Hepatocyte (in vitro differentiated cells): ENCODE data around the gene DRD3. TPM values are rescaled to one million over a fixed set of nuclear protein-coding genes. Genes with fewer than 3 reads are reported as not detected.

Experiments
- DNase-seq: peaks from one replicate; pipeline ENCODE4 v3.0.0-alpha.2; 2016; ENCODE audit warnings: low spot score
- H2AFZ ChIP-seq: fragments of 200-600 bp; sonication (generic); 2 replicates; pipeline ENCODE4 v1.6.0; 2016; ENCODE audit warnings: antibody characterized with exemption, mild to moderate bottlenecking
- H3K27ac ChIP-seq: fragments of 200-600 bp; sonication (generic); 2 replicates; pipeline ENCODE4 v1.5.1; 2016; ENCODE audit warnings: mild to moderate bottlenecking
- H3K27me3 ChIP-seq: fragments of 200-600 bp; sonication (generic); 2 replicates; pipeline ENCODE4 v1.6.1; 2016
- H3K36me3 ChIP-seq: fragments of 200-600 bp; sonication (generic); replicated peaks from 2 replicates; pipeline ENCODE4 v1.5.1; 2016; ENCODE audit warnings: low read depth; ENCODE audit not compliant: insufficient read depth
- H3K4me1 ChIP-seq: fragments of 200-600 bp; sonication (generic); 2 replicates; pipeline ENCODE4 v1.5.1; 2016; ENCODE audit warnings: mild to moderate bottlenecking, moderate library complexity; ENCODE audit not compliant: insufficient read depth
- H3K4me2 ChIP-seq: fragments of 200-600 bp; sonication (generic); 2 replicates; pipeline ENCODE4 v1.6.0; 2016
- H3K4me3 ChIP-seq: fragments of 200-600 bp; sonication (generic); 2 replicates; pipeline ENCODE4 v1.5.1; 2016; ENCODE audit warnings: mild to moderate bottlenecking
- H3K79me2 ChIP-seq: fragments of 200-600 bp; sonication (generic); 2 replicates; pipeline ENCODE4 v1.6.0; 2017; ENCODE audit warnings: mild to moderate bottlenecking
- H3K9me2 ChIP-seq: fragments of 200-600 bp; sonication (generic); replicated peaks from 2 replicates; pipeline ENCODE4 v1.6.0; 2017; ENCODE audit warnings: mild to moderate bottlenecking; ENCODE audit not compliant: insufficient read depth
- H3K9me3 ChIP-seq: fragments of 200-600 bp; sonication (generic); 2 replicates; pipeline ENCODE4 v1.5.1; 2016; ENCODE audit warnings: low read depth, mild to moderate bottlenecking
- H4K20me1 ChIP-seq: fragments of 200-600 bp; sonication (generic); 2 replicates; pipeline ENCODE4 v1.6.0; 2016; ENCODE audit warnings: mild to moderate bottlenecking; ENCODE audit not compliant: insufficient read depth, poor library complexity, severe bottlenecking
- EZH2 ChIP-seq: fragments of 200-600 bp; sonication (generic); IDR thresholded peaks from 2 replicates; pipeline ENCODE4 v1.6.1; 2016; ENCODE audit warnings: antibody characterized with exemption, mild to moderate bottlenecking, borderline replicate concordance
- EZH2phosphoT487 ChIP-seq: fragments of 200-600 bp; sonication (generic); IDR thresholded peaks from one replicate; pipeline ENCODE4 v1.6.1; 2018; ENCODE audit warnings: antibody characterized with exemption, mild to moderate bottlenecking, low read depth, moderate library complexity; ENCODE audit not compliant: unreplicated experiment, severe bottlenecking
- WGBS: methylation state at CpG from one replicate; pipeline ENCODE4 v1.1.6; 2016; ENCODE audit warnings: low lambda C conversion rate; ENCODE audit errors: missing lambda C conversion rate; 5-methylcytosine and 5-hydroxymethylcytosine counted together
- polyA plus RNA-seq: library from polyadenylated mRNA; unstranded; fragments of >200 nt; fragmentation: Nextera tagmentation; extraction: Ambion mirVana; gene quantifications from 2 replicates; pipeline ENCODE4 v1.2.1, GENCODE V29; 2016
- total RNA-seq: library from RNA; depleted of rRNA; stranded (reverse); fragments of >200 nt; gene quantifications from 2 replicates; pipeline ENCODE4 v1.2.3, GENCODE V29; 2014
- TF ChIP-seq, protein P1 (sequence below): fragments of 200-600 bp; sonication (generic); IDR thresholded peaks from 2 replicates; pipeline ENCODE4 v1.5.1; 2016; ENCODE audit warnings: antibody characterized with exemption, mild to moderate bottlenecking; ENCODE audit not compliant: poor library complexity

DRD3 gene
- total and polyA plus RNA-seq, 2 experiments from 2014 or later, result not detected

DNA sequence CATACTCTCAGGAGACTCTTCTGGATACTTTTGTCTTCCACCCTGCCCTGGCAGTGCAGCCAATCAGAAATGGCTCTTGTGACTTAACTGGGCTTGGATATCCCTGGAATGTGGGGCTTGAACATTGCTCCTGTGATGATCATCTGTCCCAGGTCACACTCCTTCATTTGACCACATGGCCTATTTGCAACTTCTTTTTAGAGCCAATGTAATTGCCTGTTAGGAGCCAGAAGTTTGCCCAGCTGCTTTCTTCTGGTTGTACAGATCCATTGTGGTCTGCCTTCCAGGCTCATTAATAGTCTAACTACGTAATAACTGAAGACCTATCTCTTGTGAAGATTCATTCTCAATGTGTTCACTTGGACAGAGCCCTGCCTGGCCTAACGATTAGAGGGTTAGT lies 92.5 kb downstream of the DRD3 start:
- Histone ChIP-seq H3K9me2 (no peaks in the 10 kb centered on the region), H3K79me2 (no peaks in the 10 kb centered on the region), H3K4me1 (no peaks in the 10 kb centered on the region), H3K4me2 (no peak overlapping the region), H3K36me3 (peaks cover 5% of the 10 kb centered on the region), H2AFZ (no peak overlapping the region), H3K9me3 (no peaks in the 10 kb centered on the region), H3K27me3 (no peaks in the 10 kb centered on the region), H3K27ac (no peak overlapping the region), H4K20me1 (no peaks in the 10 kb centered on the region), H3K4me3 (no peak overlapping the region)
- 95% methylated on average over 2 of the region's 2 CpGs for WGBS
- DNase-seq, result no peak
- TF ChIP-seq, protein P1, sequence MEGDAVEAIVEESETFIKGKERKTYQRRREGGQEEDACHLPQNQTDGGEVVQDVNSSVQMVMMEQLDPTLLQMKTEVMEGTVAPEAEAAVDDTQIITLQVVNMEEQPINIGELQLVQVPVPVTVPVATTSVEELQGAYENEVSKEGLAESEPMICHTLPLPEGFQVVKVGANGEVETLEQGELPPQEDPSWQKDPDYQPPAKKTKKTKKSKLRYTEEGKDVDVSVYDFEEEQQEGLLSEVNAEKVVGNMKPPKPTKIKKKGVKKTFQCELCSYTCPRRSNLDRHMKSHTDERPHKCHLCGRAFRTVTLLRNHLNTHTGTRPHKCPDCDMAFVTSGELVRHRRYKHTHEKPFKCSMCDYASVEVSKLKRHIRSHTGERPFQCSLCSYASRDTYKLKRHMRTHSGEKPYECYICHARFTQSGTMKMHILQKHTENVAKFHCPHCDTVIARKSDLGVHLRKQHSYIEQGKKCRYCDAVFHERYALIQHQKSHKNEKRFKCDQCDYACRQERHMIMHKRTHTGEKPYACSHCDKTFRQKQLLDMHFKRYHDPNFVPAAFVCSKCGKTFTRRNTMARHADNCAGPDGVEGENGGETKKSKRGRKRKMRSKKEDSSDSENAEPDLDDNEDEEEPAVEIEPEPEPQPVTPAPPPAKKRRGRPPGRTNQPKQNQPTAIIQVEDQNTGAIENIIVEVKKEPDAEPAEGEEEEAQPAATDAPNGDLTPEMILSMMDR, result no peak
- no peak for TF ChIP-seq EZH2phosphoT487
- TF ChIP-seq EZH2, result no peak

DNA sequence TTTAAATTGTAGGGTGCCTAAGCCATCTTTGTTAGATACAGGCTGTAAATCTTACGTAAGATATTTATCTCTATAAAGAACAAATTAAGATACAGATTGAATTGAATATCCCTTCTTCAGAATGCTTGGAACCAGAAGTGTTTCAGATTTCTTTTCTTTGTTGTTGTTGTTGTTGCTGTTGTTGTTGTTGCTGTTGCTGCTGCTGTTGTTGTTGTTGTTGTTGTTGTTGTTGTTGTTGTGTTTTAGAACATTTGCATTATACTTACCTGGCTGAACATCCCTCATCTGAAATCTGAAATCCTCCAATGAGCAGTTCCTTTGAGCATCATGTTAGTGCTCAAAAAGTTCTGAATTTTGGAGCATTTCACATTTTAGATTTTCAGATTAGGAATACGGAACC lies 95.7 kb downstream of the DRD3 start:
- no peak overlapping the region for H3K4me3 ChIP-seq
- H3K9me3 ChIP-seq, result no peaks in the 10 kb centered on the region
- H2AFZ ChIP-seq, result no peak overlapping the region
- H3K27me3 ChIP-seq, result no peaks in the 10 kb centered on the region
- H3K79me2 ChIP-seq, result no peaks in the 10 kb centered on the region
- no peak overlapping the region for H3K27ac ChIP-seq
- H3K4me1 ChIP-seq, result no peaks in the 10 kb centered on the region
- DNase-seq, result no peak
- WGBS, result 98% methylated on average over 2 of the region's 2 CpGs
- no peak for TF ChIP-seq EZH2
- TF ChIP-seq, protein P1, result no peak
- TF ChIP-seq EZH2phosphoT487, result no peak
- H3K9me2 ChIP-seq, result no peaks in the 10 kb centered on the region
- no peaks in the 10 kb centered on the region for H4K20me1 ChIP-seq
- H3K4me2 ChIP-seq, result no peak overlapping the region
- peaks cover 5% of the 10 kb centered on the region for H3K36me3 ChIP-seq

DNA sequence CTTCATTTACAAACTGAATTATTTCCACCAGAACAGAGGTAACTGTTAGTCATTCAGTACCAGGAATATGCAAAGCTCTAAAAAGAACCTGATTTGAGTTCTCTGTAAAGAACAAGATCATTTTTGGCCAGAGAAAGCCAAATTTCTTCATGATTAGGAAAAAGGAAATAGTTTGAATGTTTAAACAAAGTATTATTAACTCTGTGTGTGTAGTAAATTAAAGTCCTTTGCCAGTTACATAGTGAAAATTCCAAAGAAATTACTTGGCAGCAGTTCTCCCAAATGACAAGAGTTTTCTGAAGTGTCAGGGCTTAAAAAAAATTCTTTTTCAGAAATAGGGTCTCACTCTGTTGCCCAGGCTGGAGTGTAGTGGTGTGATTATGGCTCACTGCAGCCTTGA lies 97.8 kb downstream of the DRD3 start:
- TF ChIP-seq EZH2phosphoT487, result no peak
- TF ChIP-seq, protein P1, result no peak
- TF ChIP-seq EZH2, result no peak
- peaks cover 2% of the 10 kb centered on the region for H3K36me3 ChIP-seq
- no peaks in the 10 kb centered on the region for H3K79me2 ChIP-seq
- H3K27ac ChIP-seq, result no peak overlapping the region
- no peaks in the 10 kb centered on the region for H4K20me1 ChIP-seq
- H3K27me3 ChIP-seq, result no peaks in the 10 kb centered on the region
- no peak overlapping the region for H2AFZ ChIP-seq
- no peak overlapping the region for H3K4me3 ChIP-seq
- H3K9me3 ChIP-seq, result no peaks in the 10 kb centered on the region
- H3K4me1 ChIP-seq, result no peaks in the 10 kb centered on the region
- H3K4me2 ChIP-seq, result no peak overlapping the region
- no peak for DNase-seq
- no peaks in the 10 kb centered on the region for H3K9me2 ChIP-seq

DNA sequence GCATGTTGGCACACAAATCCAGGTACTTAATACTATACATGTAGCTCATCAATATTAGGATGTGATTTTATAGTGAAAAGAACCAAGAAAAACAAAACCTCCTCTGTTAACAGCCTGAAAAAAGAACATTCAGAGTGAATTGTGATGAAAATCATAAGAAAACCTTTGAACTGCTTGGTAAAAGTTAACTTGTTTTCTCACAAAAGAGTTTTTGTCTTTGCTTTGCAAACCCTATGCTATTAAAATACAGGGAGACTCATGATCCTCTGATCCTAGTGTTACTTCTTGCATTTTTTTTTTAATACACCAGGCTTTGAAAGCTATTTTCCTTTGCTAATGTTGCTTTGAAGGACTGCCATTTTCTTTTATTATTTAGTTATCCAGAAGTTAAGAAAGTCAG lies 98.7 kb downstream of the DRD3 start:
- Histone ChIP-seq H3K79me2 (no peaks in the 10 kb centered on the region), H3K9me3 (no peaks in the 10 kb centered on the region), H3K36me3 (no peaks in the 10 kb centered on the region), H3K4me3 (no peak overlapping the region), H3K4me1 (no peaks in the 10 kb centered on the region), H3K4me2 (no peak overlapping the region), H4K20me1 (no peaks in the 10 kb centered on the region), H3K27me3 (no peaks in the 10 kb centered on the region), H2AFZ (no peak overlapping the region), H3K27ac (no peak overlapping the region), H3K9me2 (no peaks in the 10 kb centered on the region)
- no peak for TF ChIP-seq EZH2
- TF ChIP-seq, protein P1, result no peak
- TF ChIP-seq EZH2phosphoT487, result no peak
- no peak for DNase-seq
